ENCODE measurements around the gene CYB5R3.

- TF ChIP-seq EZH2 (IDR thresholded peaks at IDR 0.05; ENCODE audit: low read length, missing control alignments) (no peak), CTCF (conservative IDR thresholded peaks at IDR 0.05 in 1 of 2, IDR thresholded peaks at IDR 0.05 in 1 of 2; ENCODE audit: low read depth in 1 of 2, low read length in 2 of 2) (no peak)
These were observed 44.0 kb upstream of the CYB5R3 start for GRCh38 chr22:42693055-42693762.
